IPS-NIHi7 (cell line): ENCODE results near the gene NDUFB6.
"Not testable (repeated sequence)": the region's sequence is repeated elsewhere in the genome, so short reads cannot be mapped to it uniquely, and the experiment has no call there.

Experiments used
- DNase-seq: peaks from one replicate; pipeline ENCODE4 v3.0.0; 2012; ENCODE audit warnings: mixed read lengths; ENCODE audit errors: extremely low spot score

Gene NDUFB6

GRCh38 chr9:32524558-32524891 lies 48.4 kb downstream of the NDUFB6 start:
- not testable (repeated sequence) for DNase-seq

- no peak for DNase-seq
Measured at GRCh38 chr9:32523910-32524309, 49.0 kb downstream of the NDUFB6 start.

GRCh38 chr9:32518276-32518675 lies 54.7 kb downstream of the NDUFB6 start:
- no peak for DNase-seq

GRCh38 chr9:32516241-32516640 lies 56.7 kb downstream of the NDUFB6 start:
- DNase-seq, result no peak

- no peak for DNase-seq
Measured at GRCh38 chr9:32508728-32509127, 64.2 kb downstream of the NDUFB6 start.

GRCh38 chr9:32503008-32503407 lies 70.0 kb downstream of the NDUFB6 start:
- DNase-seq, result no peak
